Subcutaneous abdominal adipose tissue (tissue), 5 donors: ENCODE data around the gene CDKN1B.

ENCODE experiments used
- H3K27ac ChIP-seq: one replicate; pipeline ENCODE4 v1.7.0; 2013; ENCODE audit warnings: low read depth, mild to moderate bottlenecking, inconsistent platforms, low read length, moderate library complexity
- H3K27me3 ChIP-seq, 5 donors: one replicate each; pipeline ENCODE4 v1.7.0; 2013; ENCODE audit warnings: low read length in 5 of 5, inconsistent platforms in 1 of 5; ENCODE audit not compliant: control insufficient read depth in 5 of 5, insufficient read depth in 4 of 5
- H3K36me3 ChIP-seq, 5 donors: one replicate each; pipeline ENCODE4 v1.7.0; 2013; ENCODE audit warnings: low read length in 5 of 5; ENCODE audit not compliant: control insufficient read depth in 5 of 5, insufficient read depth in 5 of 5
- H3K4me1 ChIP-seq, 5 donors: one replicate each; pipeline ENCODE4 v1.7.0; 2013; ENCODE audit warnings: low read length in 5 of 5, mild to moderate bottlenecking in 3 of 5, moderate library complexity in 1 of 5; ENCODE audit not compliant: control insufficient read depth in 5 of 5, insufficient read depth in 5 of 5
- H3K4me3 ChIP-seq, 5 donors: one replicate each; pipeline ENCODE4 v1.7.0; 2013; ENCODE audit warnings: low read length in 5 of 5, low read depth in 1 of 5
- H3K9ac ChIP-seq, 5 donors: one replicate each; pipeline ENCODE4 v1.7.0; 2013; ENCODE audit warnings: low read length in 5 of 5, mild to moderate bottlenecking in 4 of 5, moderate library complexity in 3 of 5
- H3K9me3 ChIP-seq, 5 donors: one replicate each; pipeline ENCODE4 v1.7.0; 2013; ENCODE audit warnings: low read length in 5 of 5; ENCODE audit not compliant: control insufficient read depth in 5 of 5
- donor health status: healthy.
- donor health status: healthy.
- donor health status: healthy.
- donor health status: healthy.
- donor health status: healthy.

CDKN1B gene

DNA sequence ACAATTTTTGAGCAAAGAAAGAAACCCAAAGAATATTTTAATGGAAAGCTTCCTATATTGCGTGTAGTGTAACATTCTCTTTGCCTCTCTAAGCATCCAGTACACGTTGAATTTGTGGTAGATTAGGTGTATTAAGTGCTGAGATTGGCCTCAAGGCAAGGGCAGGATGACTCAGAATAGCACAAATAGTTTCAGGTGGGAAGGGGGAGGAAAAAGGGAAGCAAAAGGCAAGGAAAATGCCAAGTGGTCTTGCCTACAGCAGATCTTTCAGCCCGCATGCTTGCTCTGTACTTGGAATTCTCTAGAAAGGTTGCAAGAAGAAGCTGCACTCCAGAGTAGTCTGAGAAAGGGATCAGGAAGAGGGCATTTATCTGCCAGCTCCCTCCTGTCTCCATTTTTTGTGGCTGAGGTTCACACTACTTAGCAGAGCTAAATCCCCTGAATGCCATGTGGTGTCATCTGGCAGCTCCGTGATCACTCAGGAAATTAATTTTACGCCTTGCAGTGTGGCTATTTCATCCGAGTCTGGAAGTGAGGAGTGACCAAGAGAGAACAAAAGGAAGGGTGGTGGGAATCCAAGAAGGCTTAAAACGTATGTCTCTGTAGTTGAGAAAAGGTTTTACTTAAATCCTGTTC lies 28.5 kb downstream of the CDKN1B start:
- H3K9ac ChIP-seq, result no peak overlapping the region
- peak overlapping the region; percentile 39 for H3K27ac ChIP-seq

DNA sequence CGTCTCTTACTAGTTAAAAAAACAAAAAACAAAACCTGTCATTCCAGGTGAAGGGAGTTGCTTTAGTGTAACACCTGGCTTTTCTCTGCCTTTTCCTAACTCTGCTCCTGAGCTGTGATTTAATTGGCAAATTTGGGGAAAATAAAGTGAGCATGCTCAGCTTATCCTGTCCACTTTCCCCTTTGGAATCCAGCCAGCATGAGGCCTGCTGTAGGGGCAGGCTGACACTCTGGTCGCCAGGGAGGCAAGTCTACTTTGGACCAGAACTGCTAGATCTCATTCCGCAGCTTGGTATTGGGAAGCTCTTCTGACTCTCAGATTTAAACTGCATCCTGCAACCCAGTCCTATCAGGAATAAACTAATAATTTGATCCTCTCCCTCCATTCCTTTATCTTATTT lies 30.1 kb downstream of the CDKN1B start:
- Histone ChIP-seq H3K4me1 (peaks cover 0 to 14% (median 3%) of the 10 kb centered on the region in 5 donors), H3K27ac (no peak overlapping the region), H3K27me3 (no peaks in the 10 kb centered on the region), H3K4me3 (no peak overlapping the region), H3K9me3 (no peaks in the 10 kb centered on the region), H3K9ac (no peak overlapping the region), H3K36me3 (no peaks in the 10 kb centered on the region)

More for the DNA sequence above, 28.5 kb downstream of the CDKN1B start:
- peaks cover 0 to 27% (median 5%) of the 10 kb centered on the region in 5 donors for H3K4me1 ChIP-seq
- no peaks in the 10 kb centered on the region for H3K9me3 ChIP-seq
- no peaks in the 10 kb centered on the region for H3K36me3 ChIP-seq
- no peaks in the 10 kb centered on the region for H3K27me3 ChIP-seq
- H3K4me3 ChIP-seq, result no peak overlapping the region

DNA sequence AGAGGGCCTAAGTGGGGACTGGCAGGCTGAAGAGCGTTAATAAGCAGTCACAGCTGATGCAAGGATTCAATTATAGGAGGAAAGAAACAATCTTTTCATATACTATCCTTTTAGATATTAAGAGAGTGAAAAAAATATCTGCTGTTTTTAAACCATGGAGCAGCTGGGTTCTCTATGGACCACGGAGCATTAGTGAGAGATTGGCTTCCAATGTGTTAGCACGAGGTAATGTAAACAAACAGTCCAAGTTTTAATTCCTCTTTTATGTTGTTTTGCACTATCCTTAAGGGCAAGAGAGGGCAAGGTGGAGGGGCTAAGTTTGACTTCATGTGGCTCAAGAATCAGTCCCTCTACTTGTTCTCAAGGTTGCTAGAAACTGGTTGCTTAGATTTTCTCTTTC lies 30.9 kb downstream of the CDKN1B start:
- H3K4me1 ChIP-seq, result peaks cover 0 to 14% (median 3%) of the 10 kb centered on the region in 5 donors
- no peak overlapping the region for H3K27ac ChIP-seq
- H3K4me3 ChIP-seq, result no peak overlapping the region
- H3K9me3 ChIP-seq, result no peaks in the 10 kb centered on the region
- no peaks in the 10 kb centered on the region for H3K27me3 ChIP-seq
- no peaks in the 10 kb centered on the region for H3K36me3 ChIP-seq
- H3K9ac ChIP-seq, result no peak overlapping the region

DNA sequence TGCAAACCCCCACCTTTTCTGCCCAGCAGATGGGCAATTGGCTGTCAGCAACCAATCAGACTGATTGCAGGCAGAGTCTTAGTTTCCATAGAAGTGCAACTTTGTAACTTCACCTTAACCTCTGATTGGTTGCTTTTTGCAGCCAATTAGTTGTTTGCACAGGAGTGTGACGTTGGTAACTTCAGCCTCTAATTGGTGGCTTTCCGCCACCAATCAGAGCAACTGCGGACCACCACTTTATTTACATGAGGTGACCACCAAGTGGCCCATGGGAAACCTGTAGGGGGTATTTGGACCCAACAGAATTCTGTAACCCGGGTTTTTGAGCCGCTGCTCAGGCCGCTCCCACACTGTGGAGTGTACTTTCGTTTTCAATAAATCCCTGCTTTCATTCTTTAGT lies 32.3 kb downstream of the CDKN1B start:
- Histone ChIP-seq H3K9ac (peak overlapping the region in 2 of 5 donors; percentile 62 to 63), H3K4me1 (peaks cover 0 to 13% (median 3%) of the 10 kb centered on the region in 5 donors)

DNA sequence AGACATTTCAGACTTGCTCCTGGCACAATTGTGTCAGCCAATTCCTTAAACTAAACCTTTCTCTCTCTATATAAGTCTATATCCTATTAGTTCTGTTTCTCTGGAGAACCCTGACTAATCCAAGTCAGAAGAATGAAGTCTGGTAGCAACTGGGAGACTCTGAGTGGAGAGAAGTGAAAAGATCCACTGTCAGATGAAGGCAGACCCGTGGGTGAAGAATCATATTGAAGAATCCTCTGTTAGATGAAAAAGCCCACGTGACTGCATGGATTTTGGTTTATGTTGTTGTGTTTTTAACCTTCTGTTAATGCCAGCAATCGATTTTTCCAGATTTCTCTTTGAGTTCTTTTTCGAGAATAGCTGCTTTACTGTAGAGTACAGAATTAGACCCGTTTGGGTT lies 38.8 kb downstream of the CDKN1B start:
- H3K4me3 ChIP-seq, result no peak overlapping the region
- no peaks in the 10 kb centered on the region for H3K9me3 ChIP-seq
- H3K36me3 ChIP-seq, result no peaks in the 10 kb centered on the region
- H3K27ac ChIP-seq, result no peak overlapping the region
- H3K4me1 ChIP-seq, result no peaks in the 10 kb centered on the region
- H3K9ac ChIP-seq, result no peak overlapping the region
- no peaks in the 10 kb centered on the region for H3K27me3 ChIP-seq

More for the DNA sequence above, 32.3 kb downstream of the CDKN1B start:
- Histone ChIP-seq H3K36me3 (no peaks in the 10 kb centered on the region), H3K27me3 (no peaks in the 10 kb centered on the region), H3K9me3 (no peaks in the 10 kb centered on the region), H3K4me3 (peak overlapping the region; percentile 36 to 69 (median 60)), H3K27ac (no peak overlapping the region)

DNA sequence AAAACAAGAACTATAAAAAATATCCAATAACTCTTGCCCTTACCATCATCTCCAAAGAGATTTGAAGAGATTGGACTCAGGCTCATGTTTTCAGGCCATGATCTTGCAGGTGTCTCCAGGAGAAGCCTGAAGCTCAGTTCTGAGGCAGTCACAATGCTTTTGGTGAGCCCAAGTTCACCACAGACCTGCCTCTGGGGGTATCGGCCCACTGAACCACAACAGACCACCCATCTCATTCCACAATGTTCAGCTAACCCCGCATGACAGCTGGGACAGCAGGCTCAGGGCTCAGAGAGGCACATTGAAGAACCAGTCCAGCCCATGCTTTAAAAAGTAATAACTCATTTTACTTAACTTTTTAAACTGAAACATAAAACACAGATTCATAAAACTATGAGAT lies 40.0 kb downstream of the CDKN1B start:
- Histone ChIP-seq H3K4me3 (no peak overlapping the region), H3K9me3 (no peaks in the 10 kb centered on the region), H3K9ac (no peak overlapping the region), H3K4me1 (no peaks in the 10 kb centered on the region), H3K27ac (no peak overlapping the region), H3K36me3 (no peaks in the 10 kb centered on the region), H3K27me3 (no peaks in the 10 kb centered on the region)

DNA sequence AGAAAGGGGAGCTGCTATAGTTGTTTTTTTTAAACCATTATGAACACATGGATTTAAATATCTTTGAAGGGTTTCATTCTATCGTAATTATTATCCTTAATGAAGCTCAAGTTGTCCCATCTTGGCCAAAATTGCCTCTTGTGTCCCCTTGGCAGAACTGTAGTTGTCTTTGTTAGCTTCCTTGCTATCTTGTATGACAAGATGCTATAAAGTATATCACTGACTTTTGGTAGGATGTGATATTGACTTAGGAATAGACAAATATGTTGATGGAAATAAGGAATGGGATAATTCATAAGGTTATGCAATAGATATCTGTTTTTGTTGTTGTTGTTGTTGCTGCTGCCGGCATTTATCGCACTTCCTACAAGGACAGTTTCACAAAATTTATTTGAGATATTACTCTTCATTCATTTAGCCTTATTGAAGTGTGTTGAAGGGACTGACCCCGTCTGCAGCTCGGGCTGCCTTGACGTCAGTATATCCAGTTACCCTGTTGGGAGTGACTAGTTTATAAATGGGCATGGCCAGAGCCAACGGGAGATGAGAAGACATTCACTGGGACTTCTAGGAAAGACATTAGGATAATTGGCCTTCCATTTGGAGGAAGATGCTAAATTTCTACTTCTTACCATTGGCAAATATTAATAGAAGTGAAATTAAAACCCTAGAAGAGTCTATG lies 42.2 kb downstream of the CDKN1B start:
- Histone ChIP-seq H3K27ac (no peak overlapping the region), H3K4me1 (no peaks in the 10 kb centered on the region), H3K36me3 (no peaks in the 10 kb centered on the region), H3K9ac (no peak overlapping the region), H3K4me3 (no peak overlapping the region), H3K27me3 (no peaks in the 10 kb centered on the region), H3K9me3 (no peaks in the 10 kb centered on the region)

DNA sequence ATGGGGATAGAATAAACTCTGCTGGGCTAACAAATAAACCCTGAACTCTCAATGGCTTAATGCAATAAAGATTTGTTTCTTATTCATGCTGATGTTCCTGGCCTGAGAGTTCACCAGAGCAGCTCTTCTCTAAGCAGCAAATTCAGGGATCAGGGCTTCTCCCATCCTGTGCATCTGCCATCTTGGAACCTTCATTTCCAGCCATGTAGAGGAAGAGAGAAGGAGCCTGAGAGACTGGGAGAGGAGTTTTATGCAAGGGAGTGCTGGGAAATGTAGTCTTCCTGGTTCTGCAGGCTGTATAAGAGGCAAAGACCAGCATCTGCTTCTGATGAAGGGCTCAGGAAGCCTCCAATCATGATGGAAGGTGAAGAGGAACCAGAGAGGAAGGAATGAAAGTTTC lies 47.7 kb downstream of the CDKN1B start:
- Histone ChIP-seq H3K9me3 (no peaks in the 10 kb centered on the region), H3K4me1 (no peaks in the 10 kb centered on the region), H3K4me3 (no peak overlapping the region), H3K27ac (no peak overlapping the region), H3K27me3 (no peaks in the 10 kb centered on the region), H3K9ac (no peak overlapping the region), H3K36me3 (no peaks in the 10 kb centered on the region)

DNA sequence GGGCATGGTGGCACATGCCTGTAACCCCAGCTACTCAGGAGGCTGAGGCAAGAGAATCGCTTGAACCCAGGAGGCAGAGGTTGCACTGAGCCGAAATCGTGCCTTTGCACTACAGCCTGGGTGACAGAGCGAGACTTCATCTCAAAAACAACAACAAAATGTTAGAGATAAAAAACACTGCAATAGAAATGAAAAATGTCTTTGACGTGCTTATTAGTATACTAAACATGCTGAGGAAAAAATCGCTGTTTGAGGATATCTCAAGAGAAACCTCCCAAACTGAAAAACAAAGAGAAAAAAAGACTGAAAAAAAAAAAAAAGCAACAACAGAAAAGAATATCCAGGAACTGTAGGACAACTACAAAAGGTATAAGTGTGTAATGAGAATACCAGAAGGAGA lies 53.1 kb downstream of the CDKN1B start:
- no peak overlapping the region for H3K9ac ChIP-seq
- peaks cover 0 to 3% (median 0%) of the 10 kb centered on the region in 5 donors for H3K9me3 ChIP-seq
- H3K27me3 ChIP-seq, result no peaks in the 10 kb centered on the region
- peaks cover 0 to 3% (median 0%) of the 10 kb centered on the region in 5 donors for H3K4me1 ChIP-seq
- no peak overlapping the region for H3K4me3 ChIP-seq
- H3K27ac ChIP-seq, result no peak overlapping the region
- no peaks in the 10 kb centered on the region for H3K36me3 ChIP-seq
